Medulla oblongata (tissue), 1 donor: ENCODE measurements around the gene CD163.
"Not testable (repeated sequence)": the region's sequence is repeated elsewhere in the genome, so short reads cannot be mapped to it uniquely, and the experiment has no call there.

Experiments used
- DNase-seq: peaks from one replicate; pipeline ENCODE4 v3.0.0-alpha.2; 2015; ENCODE audit errors: extremely low spot score

The CD163 gene

GRCh38 chr12:7503686-7504415, at the start of gene CD163:
Gene CD163 (minus strand): TSS chr12:7503777. CDS start chr12:7503690, 87 bp downstream.
- DNase-seq = peak; percentile 15

GRCh38 chr12:7542813-7543212, 39.2 kb upstream of the CD163 start:
- DNase-seq = peak; percentile 78

- DNase-seq = no peak
Measured at GRCh38 chr12:7542046-7542445, 38.5 kb upstream of the CD163 start.

GRCh38 chr12:7514416-7514815, 10.8 kb upstream of the CD163 start:
- DNase-seq = no peak

- DNase-seq = no peak
Measured at GRCh38 chr12:7512553-7512952, 9.0 kb upstream of the CD163 start.

GRCh38 chr12:7509793-7510470, 6.4 kb upstream of the CD163 start:
- not testable (repeated sequence) for DNase-seq

- DNase-seq = no peak
Measured at GRCh38 chr12:7502612-7503011, 965 bp downstream of the CD163 start.

- DNase-seq = no peak
Measured at GRCh38 chr12:7501031-7501588, 2.5 kb downstream of the CD163 start.

- DNase-seq = peak; percentile 15
Measured at GRCh38 chr12:7499636-7500035, 3.9 kb downstream of the CD163 start.

- DNase-seq = peak; percentile 72
Measured at GRCh38 chr12:7498809-7499208, 4.8 kb downstream of the CD163 start.

- DNase-seq = no peak
Measured at GRCh38 chr12:7497661-7498060, 5.9 kb downstream of the CD163 start.

GRCh38 chr12:7496451-7496850, 7.1 kb downstream of the CD163 start:
- no peak for DNase-seq

- no peak for DNase-seq
Measured at GRCh38 chr12:7495136-7495535, 8.4 kb downstream of the CD163 start.

GRCh38 chr12:7493006-7493405, 10.6 kb downstream of the CD163 start:
- DNase-seq = no peak

GRCh38 chr12:7486512-7486911, 17.1 kb downstream of the CD163 start:
- DNase-seq = no peak

- DNase-seq = no peak
Measured at GRCh38 chr12:7485095-7485494, 18.5 kb downstream of the CD163 start.

- DNase-seq = no peak
Measured at GRCh38 chr12:7483343-7483742, 20.2 kb downstream of the CD163 start.

GRCh38 chr12:7479771-7480170, 23.8 kb downstream of the CD163 start:
- no peak for DNase-seq

GRCh38 chr12:7472060-7472459, 31.5 kb downstream of the CD163 start:
- no peak for DNase-seq

GRCh38 chr12:7460375-7461259, 43.0 kb downstream of the CD163 start:
- DNase-seq = peak; percentile 53

- no peak for DNase-seq
Measured at GRCh38 chr12:7459973-7460372, 43.6 kb downstream of the CD163 start.

GRCh38 chr12:7451756-7452155, 51.8 kb downstream of the CD163 start:
- DNase-seq = no peak
